Neural progenitor cell (in vitro differentiated cells): Measurements from ENCODE around the gene IGSF9. TPM values are rescaled to one million over a fixed set of nuclear protein-coding genes. Genes with fewer than 3 reads are reported as not detected.

Source experiments
- DNase-seq: peaks from one replicate; pipeline ENCODE4 v3.0.0-alpha.2; 2016; ENCODE audit warnings: low spot score
- H2AFZ ChIP-seq: fragments of 200-600 bp; sonication (generic); replicated peaks from 2 replicates; pipeline ENCODE4 v1.6.1; 2016; ENCODE audit warnings: antibody characterized with exemption
- H3F3A ChIP-seq: fragments of 200-600 bp; sonication (generic); 2 replicates; pipeline ENCODE4 v1.6.1; 2016; ENCODE audit warnings: antibody characterized with exemption, low read depth
- H3K27ac ChIP-seq: fragments of 200-600 bp; sonication (generic); 2 replicates; pipeline ENCODE4 v1.5.1; 2016; ENCODE audit warnings: mild to moderate bottlenecking
- H3K27me3 ChIP-seq: fragments of 200-600 bp; sonication (generic); 2 replicates; pipeline ENCODE4 v1.6.1; 2016; ENCODE audit warnings: mild to moderate bottlenecking, moderate library complexity
- H3K36me3 ChIP-seq: fragments of 200-600 bp; sonication (generic); 2 replicates; pipeline ENCODE4 v1.5.1; 2016
- H3K4me1 ChIP-seq: fragments of 200-600 bp; sonication (generic); 2 replicates; pipeline ENCODE4 v1.6.1; 2016; ENCODE audit warnings: mixed run types
- H3K4me2 ChIP-seq: fragments of 200-600 bp; sonication (generic); 2 replicates; pipeline ENCODE4 v1.6.1; 2016
- H3K4me3 ChIP-seq: fragments of 200-600 bp; sonication (generic); 2 replicates; pipeline ENCODE4 v1.5.1; 2016
- H3K79me2 ChIP-seq: fragments of 200-600 bp; sonication (generic); 2 replicates; pipeline ENCODE4 v1.6.1; 2016; ENCODE audit warnings: low read depth
- H3K9ac ChIP-seq: fragments of 200-600 bp; sonication (generic); 2 replicates; pipeline ENCODE4 v1.6.1; 2016
- H3K9me3 ChIP-seq: fragments of 200-600 bp; sonication (generic); 2 replicates; pipeline ENCODE4 v1.5.1; 2016; ENCODE audit warnings: low read depth
- H4K20me1 ChIP-seq: fragments of 200-600 bp; sonication (generic); 2 replicates; pipeline ENCODE4 v1.6.1; 2016; ENCODE audit warnings: low read depth
- H3K27ac Mint-ChIP-seq: 3 replicates; pipeline ENCODE4 v1.8.0; 2021; ENCODE audit warnings: mixed read lengths
- H3K27me3 Mint-ChIP-seq: 2 replicates; pipeline ENCODE4 v1.8.0; 2022; ENCODE audit warnings: low read depth, mild to moderate bottlenecking, inconsistent platforms, moderate library complexity, mixed read lengths; ENCODE audit not compliant: insufficient read depth
- H3K36me3 Mint-ChIP-seq: 3 replicates; pipeline ENCODE4 v1.8.0; 2021; ENCODE audit warnings: mixed read lengths
- H3K4me1 Mint-ChIP-seq: 3 replicates; pipeline ENCODE4 v1.8.0; 2021; ENCODE audit warnings: mixed read lengths
- H3K4me3 Mint-ChIP-seq: 3 replicates; pipeline ENCODE4 v1.8.0; 2021; ENCODE audit warnings: mild to moderate bottlenecking, moderate library complexity, mixed read lengths
- H3K9me3 Mint-ChIP-seq: 3 replicates; pipeline ENCODE4 v1.8.0; 2020; ENCODE audit warnings: mixed read lengths
- EZH2 ChIP-seq: fragments of 200-600 bp; sonication (generic); IDR thresholded peaks from 2 replicates; pipeline ENCODE4 v1.6.1; 2017; ENCODE audit warnings: antibody characterized with exemption, mild to moderate bottlenecking, moderate library complexity
- EZH2phosphoT487 ChIP-seq: fragments of 200-600 bp; sonication (generic); IDR thresholded peaks from 2 replicates; pipeline ENCODE4 v1.6.1; 2017; ENCODE audit warnings: antibody characterized with exemption
- total RNA-seq: library from RNA; depleted of rRNA; stranded (reverse); fragments of >200 nt; gene quantifications from 2 replicates; pipeline ENCODE4 v1.2.3, GENCODE V29; 2015; ENCODE audit warnings: low replicate concordance
- TF ChIP-seq, protein P1 (sequence below): fragments of 200-600 bp; sonication (generic); IDR thresholded peaks from 2 replicates; pipeline ENCODE4 v1.5.1; 2017; ENCODE audit warnings: antibody characterized with exemption, mild to moderate bottlenecking

The IGSF9 gene
- total RNA-seq, 1 donor from 2014 or later: 3.3 TPM

DNA sequence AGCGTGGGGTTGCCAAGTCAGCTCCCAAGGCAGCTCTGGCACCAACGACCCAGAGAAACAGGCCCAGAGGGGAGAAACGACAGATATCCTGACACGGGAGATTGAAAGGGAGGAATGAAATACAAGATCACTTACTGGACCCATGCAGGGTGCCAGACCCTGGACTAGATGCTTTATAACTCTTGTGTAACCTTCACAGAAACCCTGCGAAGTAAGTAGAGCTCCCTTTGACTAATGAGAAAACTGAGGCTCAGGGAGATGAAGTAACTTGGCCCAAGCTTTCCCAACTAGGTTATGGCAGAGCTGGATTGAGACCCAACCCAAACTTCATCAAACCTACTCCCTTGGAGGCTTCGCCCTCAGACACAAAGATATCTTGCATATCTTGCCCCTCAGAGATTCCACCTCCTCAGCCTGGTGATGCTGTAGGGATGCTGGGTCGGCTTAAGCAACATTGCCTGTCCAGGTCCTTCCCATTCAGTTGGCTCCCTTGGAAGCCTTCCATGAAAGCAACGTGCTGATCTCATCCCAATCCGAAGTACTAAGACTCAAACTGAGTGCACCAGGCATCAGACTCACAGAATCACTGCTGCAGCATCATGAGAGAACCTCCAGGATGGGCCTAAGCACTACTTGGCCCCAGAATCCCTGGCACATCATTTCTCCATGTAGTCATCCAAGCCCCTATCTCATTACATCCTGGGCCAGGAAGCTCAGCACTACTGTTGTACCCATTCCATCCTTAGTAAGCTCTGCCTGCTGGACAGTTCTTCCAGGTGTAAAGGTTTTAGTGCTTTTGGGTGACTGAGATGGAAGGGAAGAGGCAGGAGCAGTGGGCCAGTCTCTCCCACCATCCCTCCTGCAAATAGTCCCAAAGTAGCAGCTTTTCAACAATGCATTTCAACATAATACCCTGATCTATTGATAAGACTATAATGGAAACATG is 1.1 kb upstream of the IGSF9 start:
- Histone ChIP-seq H3K27me3 (no peaks in the 10 kb centered on the region), H3K4me3 (peak overlapping the region; percentile 80), H3K9me3 (no peaks in the 10 kb centered on the region), H4K20me1 (no peaks in the 10 kb centered on the region), H3K9ac (no peak overlapping the region), H3K79me2 (peaks cover 21% of the 10 kb centered on the region), H3K4me1 (peaks cover 39% of the 10 kb centered on the region), H2AFZ (peak overlapping the region; percentile 88), H3K4me2 (peak overlapping the region; percentile 94), H3F3A (peaks cover 13% of the 10 kb centered on the region), H3K27ac (no peak overlapping the region), H3K36me3 (no peaks in the 10 kb centered on the region)
- H3K4me1 Mint-ChIP-seq: peaks cover 36% of the 10 kb centered on the region
- no peak overlapping the region for H3K27ac Mint-ChIP-seq
- peaks cover 12% of the 10 kb centered on the region for H3K27me3 Mint-ChIP-seq
- H3K36me3 Mint-ChIP-seq: peaks cover 8% of the 10 kb centered on the region
- DNase-seq: no peak
- TF ChIP-seq EZH2phosphoT487 (no peak), EZH2 (no peak)
- TF ChIP-seq, protein P1, sequence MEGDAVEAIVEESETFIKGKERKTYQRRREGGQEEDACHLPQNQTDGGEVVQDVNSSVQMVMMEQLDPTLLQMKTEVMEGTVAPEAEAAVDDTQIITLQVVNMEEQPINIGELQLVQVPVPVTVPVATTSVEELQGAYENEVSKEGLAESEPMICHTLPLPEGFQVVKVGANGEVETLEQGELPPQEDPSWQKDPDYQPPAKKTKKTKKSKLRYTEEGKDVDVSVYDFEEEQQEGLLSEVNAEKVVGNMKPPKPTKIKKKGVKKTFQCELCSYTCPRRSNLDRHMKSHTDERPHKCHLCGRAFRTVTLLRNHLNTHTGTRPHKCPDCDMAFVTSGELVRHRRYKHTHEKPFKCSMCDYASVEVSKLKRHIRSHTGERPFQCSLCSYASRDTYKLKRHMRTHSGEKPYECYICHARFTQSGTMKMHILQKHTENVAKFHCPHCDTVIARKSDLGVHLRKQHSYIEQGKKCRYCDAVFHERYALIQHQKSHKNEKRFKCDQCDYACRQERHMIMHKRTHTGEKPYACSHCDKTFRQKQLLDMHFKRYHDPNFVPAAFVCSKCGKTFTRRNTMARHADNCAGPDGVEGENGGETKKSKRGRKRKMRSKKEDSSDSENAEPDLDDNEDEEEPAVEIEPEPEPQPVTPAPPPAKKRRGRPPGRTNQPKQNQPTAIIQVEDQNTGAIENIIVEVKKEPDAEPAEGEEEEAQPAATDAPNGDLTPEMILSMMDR: no peak
- peak overlapping the region; percentile 95 for H3K4me3 Mint-ChIP-seq
- H3K9me3 Mint-ChIP-seq: no peaks in the 10 kb centered on the region

DNA sequence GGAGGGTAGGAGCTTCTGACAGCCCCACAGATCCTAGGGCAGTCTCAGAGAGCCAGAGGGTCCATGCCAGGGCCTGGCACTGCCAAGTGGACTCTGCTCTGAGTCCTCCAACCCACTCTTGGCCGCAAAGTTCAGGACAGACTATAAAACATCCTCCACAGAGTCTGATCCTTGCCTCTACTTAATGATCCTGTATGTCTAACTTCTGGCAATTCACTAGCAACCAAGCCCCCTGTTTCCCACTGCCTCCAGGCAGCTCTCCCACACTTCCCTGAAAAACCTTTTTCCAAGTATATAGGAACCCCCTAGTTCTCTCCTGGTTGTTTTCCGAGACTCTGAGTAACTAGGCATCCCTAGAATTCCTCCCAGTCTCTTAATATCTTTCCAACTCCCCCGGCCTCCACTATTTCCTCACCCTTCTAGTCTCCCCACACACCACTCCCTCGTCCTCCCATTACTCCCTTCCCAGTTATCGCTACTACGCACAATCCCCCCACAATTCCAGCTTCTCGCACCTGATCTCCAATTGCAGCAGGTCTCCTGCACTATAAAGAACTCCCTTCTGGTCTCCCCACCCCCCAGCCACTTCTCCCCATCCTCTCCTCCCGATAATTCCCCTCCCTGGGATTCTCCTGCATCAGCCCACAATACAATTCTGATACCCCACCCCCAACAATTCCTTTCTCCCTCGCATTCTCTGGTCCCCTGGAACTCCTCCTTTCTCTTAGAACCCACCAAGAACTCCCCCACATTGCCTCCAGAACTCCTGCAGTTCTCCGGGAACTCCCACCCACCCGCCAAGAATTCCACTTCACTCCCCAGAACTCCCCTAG is 574 bp downstream of the IGSF9 start:
- H3K9me3 ChIP-seq: no peaks in the 10 kb centered on the region
- peaks cover 5% of the 10 kb centered on the region for H4K20me1 ChIP-seq
- peaks cover 55% of the 10 kb centered on the region for H3K4me1 ChIP-seq
- Mint-ChIP-seq H3K36me3 (peaks cover 9% of the 10 kb centered on the region), H3K27ac (peak overlapping the region; percentile 85), H3K27me3 (peaks cover 14% of the 10 kb centered on the region), H3K9me3 (no peaks in the 10 kb centered on the region), H3K4me3 (peak overlapping the region; percentile 95), H3K4me1 (peaks cover 52% of the 10 kb centered on the region)
- no peaks in the 10 kb centered on the region for H3K27me3 ChIP-seq
- peak overlapping the region; percentile 80 for H3K4me3 ChIP-seq
- TF ChIP-seq, protein P1: no peak
- no peak for TF ChIP-seq EZH2phosphoT487
- H3K9ac ChIP-seq: peak overlapping the region; percentile 1
- peak overlapping the region; percentile 94 for H3K4me2 ChIP-seq
- peaks cover 22% of the 10 kb centered on the region for H3F3A ChIP-seq
- peak overlapping the region; percentile 11 for H2AFZ ChIP-seq
- no peak for DNase-seq
- no peak overlapping the region for H3K27ac ChIP-seq
- no peaks in the 10 kb centered on the region for H3K36me3 ChIP-seq
- H3K79me2 ChIP-seq: peaks cover 21% of the 10 kb centered on the region

DNA sequence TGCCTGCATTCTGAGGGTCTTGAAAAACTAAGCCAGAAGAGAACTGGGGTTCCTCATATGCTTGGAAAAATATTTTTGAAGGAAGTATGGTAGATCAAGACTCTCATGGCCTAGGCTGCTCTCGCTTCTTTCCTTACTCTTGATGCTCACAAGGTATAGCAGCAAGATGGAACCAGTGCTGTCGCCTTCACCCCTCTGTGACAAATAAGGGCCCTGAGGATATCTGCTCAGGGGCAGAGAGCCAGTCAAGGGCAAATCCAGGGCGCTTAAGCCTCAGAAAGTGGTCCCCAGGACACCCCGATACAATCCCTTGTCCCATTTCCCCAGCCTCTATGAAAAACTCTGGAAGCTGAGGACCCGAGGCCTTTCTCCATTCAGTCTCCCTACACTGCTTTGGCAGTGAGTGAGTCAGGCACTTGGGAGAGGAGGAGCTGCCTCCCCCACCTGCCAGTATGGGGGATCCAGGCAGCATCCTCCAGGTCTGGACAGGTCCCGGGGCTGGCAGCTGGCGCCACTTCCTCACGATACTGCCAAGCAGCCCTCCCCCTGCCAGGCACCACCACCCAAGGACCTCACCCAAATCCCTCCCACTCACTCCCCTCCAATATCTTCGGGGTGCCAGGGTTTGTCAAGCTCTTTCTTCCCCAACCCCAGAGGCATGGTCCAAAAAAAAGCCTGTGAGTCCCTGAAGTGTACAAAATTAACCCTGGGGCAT is 1.3 kb downstream of the IGSF9 start:
- Histone ChIP-seq H3K79me2 (peaks cover 21% of the 10 kb centered on the region), H3F3A (peaks cover 22% of the 10 kb centered on the region), H3K36me3 (no peaks in the 10 kb centered on the region), H3K4me3 (peak overlapping the region; percentile 80), H3K27me3 (no peaks in the 10 kb centered on the region), H4K20me1 (peaks cover 5% of the 10 kb centered on the region), H3K9ac (no peak overlapping the region), H3K9me3 (no peaks in the 10 kb centered on the region), H2AFZ (no peak overlapping the region), H3K4me1 (peaks cover 55% of the 10 kb centered on the region), H3K4me2 (peak overlapping the region; percentile 94), H3K27ac (no peak overlapping the region)
- no peak overlapping the region for H3K27ac Mint-ChIP-seq
- no peak for TF ChIP-seq EZH2phosphoT487
- no peak for DNase-seq
- no peaks in the 10 kb centered on the region for H3K9me3 Mint-ChIP-seq
- H3K4me3 Mint-ChIP-seq: peak overlapping the region; percentile 95
- peaks cover 11% of the 10 kb centered on the region for H3K27me3 Mint-ChIP-seq
- H3K4me1 Mint-ChIP-seq: peaks cover 56% of the 10 kb centered on the region
- H3K36me3 Mint-ChIP-seq: peaks cover 13% of the 10 kb centered on the region
